CD4-positive, alpha-beta T cell treated with Interferon gamma for 1 hour (primary cell): ENCODE measurements around the gene SEC31B.

ENCODE experiments used
- DNase-seq: peaks from one replicate; pipeline ENCODE4 v3.0.0-alpha.2; 2020

Gene SEC31B, protein sequence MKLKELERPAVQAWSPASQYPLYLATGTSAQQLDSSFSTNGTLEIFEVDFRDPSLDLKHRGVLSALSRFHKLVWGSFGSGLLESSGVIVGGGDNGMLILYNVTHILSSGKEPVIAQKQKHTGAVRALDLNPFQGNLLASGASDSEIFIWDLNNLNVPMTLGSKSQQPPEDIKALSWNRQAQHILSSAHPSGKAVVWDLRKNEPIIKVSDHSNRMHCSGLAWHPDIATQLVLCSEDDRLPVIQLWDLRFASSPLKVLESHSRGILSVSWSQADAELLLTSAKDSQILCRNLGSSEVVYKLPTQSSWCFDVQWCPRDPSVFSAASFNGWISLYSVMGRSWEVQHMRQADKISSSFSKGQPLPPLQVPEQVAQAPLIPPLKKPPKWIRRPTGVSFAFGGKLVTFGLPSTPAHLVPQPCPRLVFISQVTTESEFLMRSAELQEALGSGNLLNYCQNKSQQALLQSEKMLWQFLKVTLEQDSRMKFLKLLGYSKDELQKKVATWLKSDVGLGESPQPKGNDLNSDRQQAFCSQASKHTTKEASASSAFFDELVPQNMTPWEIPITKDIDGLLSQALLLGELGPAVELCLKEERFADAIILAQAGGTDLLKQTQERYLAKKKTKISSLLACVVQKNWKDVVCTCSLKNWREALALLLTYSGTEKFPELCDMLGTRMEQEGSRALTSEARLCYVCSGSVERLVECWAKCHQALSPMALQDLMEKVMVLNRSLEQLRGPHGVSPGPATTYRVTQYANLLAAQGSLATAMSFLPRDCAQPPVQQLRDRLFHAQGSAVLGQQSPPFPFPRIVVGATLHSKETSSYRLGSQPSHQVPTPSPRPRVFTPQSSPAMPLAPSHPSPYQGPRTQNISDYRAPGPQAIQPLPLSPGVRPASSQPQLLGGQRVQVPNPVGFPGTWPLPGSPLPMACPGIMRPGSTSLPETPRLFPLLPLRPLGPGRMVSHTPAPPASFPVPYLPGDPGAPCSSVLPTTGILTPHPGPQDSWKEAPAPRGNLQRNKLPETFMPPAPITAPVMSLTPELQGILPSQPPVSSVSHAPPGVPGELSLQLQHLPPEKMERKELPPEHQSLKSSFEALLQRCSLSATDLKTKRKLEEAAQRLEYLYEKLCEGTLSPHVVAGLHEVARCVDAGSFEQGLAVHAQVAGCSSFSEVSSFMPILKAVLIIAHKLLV

DNA sequence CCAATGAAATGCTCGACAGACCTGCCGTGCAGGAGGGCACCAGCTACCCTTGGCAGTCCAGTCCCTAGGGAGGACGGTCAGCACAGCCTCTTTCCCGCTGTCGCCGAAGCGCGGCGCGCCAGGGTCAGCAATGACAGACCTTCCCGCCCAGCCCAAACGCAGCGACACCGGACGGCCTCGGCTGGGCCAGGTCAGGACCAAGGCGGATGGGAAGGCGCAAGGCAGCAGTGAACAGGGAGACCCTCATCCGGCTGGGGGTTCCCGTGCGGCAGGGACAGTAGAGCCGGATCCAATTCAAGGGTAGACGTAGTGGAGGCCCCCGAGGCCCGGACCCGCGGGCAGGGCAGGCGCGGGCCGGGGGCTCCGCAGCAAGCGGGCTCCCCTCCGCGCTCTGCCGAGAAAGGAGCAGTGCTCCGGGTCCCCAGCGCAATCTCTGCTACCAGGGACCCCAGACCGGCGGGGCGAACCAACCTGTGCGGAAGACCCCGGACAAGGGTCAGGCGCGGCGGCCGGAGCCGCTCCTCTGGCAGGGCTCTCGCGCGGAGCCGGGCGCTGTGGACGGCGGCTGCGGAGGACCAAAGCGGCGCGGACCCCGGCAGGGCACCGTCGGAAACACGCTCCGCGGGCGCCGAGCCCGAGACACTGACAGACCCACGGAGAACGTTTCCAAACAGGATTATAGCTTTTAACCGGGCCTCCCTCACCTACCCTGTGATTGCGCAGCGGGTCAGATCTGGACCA lies at the start of gene SEC31B:
Gene SEC31B (minus strand): TSS at position 551 of the 741 bp plus-strand sequence. CDS start 2,909 bp downstream, outside the sequence.
- no peak for DNase-seq

DNA sequence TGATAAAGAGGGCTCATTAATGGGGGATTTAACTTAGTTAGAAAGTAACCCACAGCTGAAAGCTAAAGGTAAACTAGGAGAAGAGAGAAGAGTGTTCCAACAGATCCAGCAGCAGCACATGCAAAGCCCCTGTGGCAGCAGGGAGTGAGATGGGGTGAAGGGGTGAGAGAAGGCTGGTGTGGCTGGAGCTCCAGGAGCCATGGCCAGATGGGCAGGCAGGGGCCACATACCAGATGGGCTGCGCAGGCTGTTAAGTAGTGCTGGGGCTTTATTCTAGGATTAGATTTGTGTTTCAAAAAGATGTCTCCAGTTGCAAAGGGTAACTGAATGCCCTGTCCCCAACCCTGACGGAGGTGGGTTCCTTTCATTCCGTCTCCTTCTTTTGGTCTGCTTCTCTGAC lies 49.3 kb upstream of the SEC31B start:
- no peak for DNase-seq

GRCh38 chr10:100567826-100568225 lies 48.2 kb upstream of the SEC31B start:
- DNase-seq: no peak

DNA sequence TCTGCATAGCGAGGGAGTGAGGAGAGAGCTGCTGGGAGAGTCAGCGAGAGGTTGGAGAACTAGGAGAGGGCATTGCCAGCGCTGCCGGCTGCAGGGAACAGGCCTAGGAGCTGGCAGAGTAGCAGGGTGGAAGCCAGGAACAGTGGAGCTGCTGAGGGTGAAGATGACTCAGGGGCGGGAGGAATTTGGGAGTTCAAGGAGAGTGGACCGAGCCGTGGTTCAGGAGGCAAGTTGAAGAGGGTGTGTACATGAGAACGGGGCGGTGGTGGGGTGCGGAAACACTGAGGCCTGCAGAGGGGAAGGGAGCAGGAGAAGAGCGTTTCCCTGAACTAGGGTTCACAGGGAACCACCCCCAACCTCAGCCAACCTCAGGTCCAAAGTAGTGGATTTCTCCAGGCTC lies 47.6 kb upstream of the SEC31B start:
- DNase-seq: no peak

- no peak for DNase-seq
Observed at GRCh38 chr10:100566561-100566960, 46.9 kb upstream of the SEC31B start.

- no peak for DNase-seq
Observed at GRCh38 chr10:100565206-100565985, 45.7 kb upstream of the SEC31B start.

- DNase-seq: peak; percentile 70
Observed at GRCh38 chr10:100562008-100562672, 42.5 kb upstream of the SEC31B start.

GRCh38 chr10:100561005-100561404 lies 41.3 kb upstream of the SEC31B start:
- no peak for DNase-seq

DNA sequence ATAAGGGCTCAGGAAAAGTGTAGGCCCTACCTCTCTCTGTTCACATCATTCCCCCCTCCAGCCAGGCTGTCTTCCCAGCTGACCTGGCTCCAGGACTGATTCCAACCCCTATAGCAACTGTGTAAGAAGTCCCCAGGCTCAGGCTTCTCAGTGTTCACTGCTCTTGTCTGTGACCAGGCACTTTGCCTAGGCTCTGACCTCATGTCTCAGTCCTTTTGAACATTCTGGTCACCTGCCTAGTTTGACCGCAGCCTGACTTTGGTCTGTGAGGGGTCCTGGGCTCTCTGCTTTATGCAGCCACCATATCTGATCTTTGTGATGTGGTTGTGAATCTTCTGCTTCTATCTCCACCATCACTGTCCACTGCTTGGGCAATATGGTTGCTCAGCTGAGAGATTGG lies 40.6 kb upstream of the SEC31B start:
- DNase-seq: no peak

DNA sequence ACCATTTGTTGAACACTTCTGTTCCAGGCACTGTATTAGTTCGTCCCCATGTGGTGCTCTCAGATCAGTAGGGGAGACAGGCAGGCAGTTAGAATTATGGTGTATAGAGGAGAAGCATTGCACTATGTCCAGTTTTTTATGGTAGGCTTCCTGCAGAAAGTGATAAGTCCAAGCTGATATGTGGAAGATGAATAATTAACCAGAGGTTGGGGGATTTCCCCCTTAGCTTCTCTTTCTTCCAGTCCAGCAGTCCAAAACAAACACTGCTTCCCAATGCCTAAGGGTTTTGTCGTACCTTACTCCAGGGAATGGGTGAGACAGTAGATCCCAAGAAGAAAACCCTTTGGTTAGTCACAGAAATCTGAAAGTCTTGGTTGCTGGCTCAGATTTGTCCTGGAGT lies 35.2 kb upstream of the SEC31B start:
- no peak for DNase-seq

- no peak for DNase-seq
Observed at GRCh38 chr10:100553929-100554328, 34.3 kb upstream of the SEC31B start.

GRCh38 chr10:100551738-100552137 lies 32.1 kb upstream of the SEC31B start:
- no peak for DNase-seq

- no peak for DNase-seq
Observed at GRCh38 chr10:100551196-100551595, 31.5 kb upstream of the SEC31B start.

DNA sequence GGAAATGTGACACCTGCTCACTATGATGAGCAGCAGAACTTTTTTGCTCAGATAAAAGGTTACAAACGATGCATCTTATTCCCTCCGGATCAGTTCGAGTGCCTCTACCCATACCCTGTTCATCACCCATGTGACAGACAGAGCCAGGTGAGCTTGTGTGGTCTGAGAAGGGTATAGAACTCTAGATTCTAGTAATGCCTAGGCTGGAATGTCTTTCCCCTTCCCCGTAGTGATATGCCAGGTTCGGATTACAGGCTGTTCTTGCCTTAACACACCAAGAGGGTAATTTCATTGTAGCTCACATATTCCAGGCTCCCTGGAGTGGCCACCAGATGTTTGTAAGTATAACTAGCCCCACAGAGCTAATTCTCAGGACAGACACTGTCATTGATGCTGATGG lies 25.3 kb upstream of the SEC31B start:
- DNase-seq: no peak

GRCh38 chr10:100537475-100537874 lies 17.8 kb upstream of the SEC31B start:
- DNase-seq: no peak

- peak; percentile 92 for DNase-seq
Observed at GRCh38 chr10:100535715-100536353, 16.2 kb upstream of the SEC31B start, which contains the start of gene HIF1AN. TSS of gene HIF1AN (plus strand) at chr10:100535943. CDS start at chr10:100535959, 16 bp downstream.

GRCh38 chr10:100535338-100535714 lies 15.7 kb upstream of the SEC31B start:
- DNase-seq: no peak

DNA sequence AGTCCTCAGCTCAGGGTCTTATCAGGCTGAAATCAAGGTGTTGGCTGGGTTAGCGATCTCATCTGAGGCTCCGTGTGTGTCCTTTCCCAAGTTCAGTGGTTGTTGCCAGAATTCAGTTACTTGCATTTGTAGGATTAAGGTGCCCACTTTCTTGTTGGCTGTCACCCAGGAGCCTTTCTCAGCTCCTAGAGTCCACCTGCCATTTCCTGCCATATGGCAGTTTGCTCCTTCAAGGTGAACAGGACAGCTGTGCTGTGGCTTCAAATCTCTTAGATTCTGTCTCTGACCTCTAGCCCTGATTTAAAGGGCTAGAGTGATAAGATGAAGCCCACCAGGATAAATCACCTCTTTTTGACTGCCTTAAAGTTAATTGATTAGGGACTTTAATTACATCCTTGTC lies 15.1 kb upstream of the SEC31B start:
- no peak for DNase-seq

GRCh38 chr10:100531761-100532160 lies 12.1 kb upstream of the SEC31B start:
- DNase-seq: no peak

DNA sequence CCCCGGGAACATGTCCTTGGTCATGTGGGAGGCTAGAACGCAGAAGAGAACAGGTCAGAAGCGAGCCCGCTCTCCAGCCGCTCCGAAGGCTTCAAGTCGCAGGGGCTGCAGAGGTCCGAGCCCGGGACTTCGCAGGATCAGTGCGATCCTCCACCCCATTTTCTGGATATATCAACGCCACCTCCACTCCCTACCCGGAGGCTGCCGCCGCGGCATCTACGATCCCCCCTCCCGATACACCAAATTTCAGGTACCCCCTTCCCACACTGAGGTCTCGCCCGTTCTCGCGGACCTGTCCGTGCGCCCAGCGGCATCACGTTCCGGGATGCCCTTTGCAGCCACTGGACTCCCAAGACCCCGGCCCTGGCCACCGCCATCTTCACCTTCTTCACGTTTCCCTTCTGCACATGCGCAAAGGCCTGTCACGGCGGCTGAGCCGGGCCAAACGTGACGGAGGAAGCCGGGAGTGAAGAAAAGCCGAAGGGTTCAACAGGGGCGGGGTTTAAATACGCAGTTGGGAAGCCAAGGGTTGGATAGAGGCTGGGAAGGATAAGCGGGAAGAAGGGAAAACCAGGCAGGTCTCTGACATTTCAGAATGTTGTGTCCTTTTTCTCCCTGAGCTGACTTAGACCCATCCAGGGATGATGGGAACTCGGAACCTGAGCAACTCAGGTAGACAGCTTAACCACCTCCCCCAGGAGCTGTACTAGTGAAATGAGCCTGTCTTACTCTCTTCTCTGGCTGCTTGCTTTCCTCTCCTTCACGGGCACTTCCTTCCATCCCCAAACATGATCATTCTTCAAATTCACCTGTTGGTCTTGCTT lies 10.0 kb upstream of the SEC31B start, which contains the start of gene NDUFB8:
Gene NDUFB8 (minus strand): TSS at position 397 of the 824 bp plus-strand sequence. CDS start 20 bp downstream, at position 377.
- DNase-seq: peak; percentile 85
